Endothelial cell of umbilical vein (primary cell): ENCODE data around the gene MGST2. TPM values are rescaled to one million over a fixed set of nuclear protein-coding genes. Genes with fewer than 3 reads are reported as not detected.

Experiments
- BruUV-seq: library from RNA; stranded (reverse); fragments of 400-500 nt; replicated peaks from 2 replicates; lab custom pipeline; 2021; lab: Mats Ljungman, UMichigan
- CTCF ChIA-PET: fragments of 300-600, 350-600 bp; sonication (Branson Sonifier 250); formaldehyde crosslinking; loops from one replicate; lab custom pipeline; 2021; ENCODE audit warnings: antibody characterized with exemption, inconsistent platforms; lab: Charles Lee
- POLR2A ChIA-PET: fragments of 300-600, 350-600 bp; sonication (Branson Sonifier 250); formaldehyde crosslinking; loops from one replicate; lab custom pipeline; 2021; ENCODE audit warnings: antibody characterized with exemption, inconsistent platforms; lab: Charles Lee
- DNase-seq: peaks from one replicate; pipeline ENCODE4 v3.0.0-alpha.2; 2011; ENCODE audit warnings: low read depth, low spot score
- FAIRE-seq: peaks from 2 replicates; lab custom pipeline; 2011; peaks lifted over from hg19 to GRCh38; lab: Jason Lieb, UNC
- H2AFZ ChIP-seq: 2 replicates; pipeline ENCODE4 v1.6.0; 2012; ENCODE audit warnings: low read depth, low read length, control low read depth, inconsistent platforms
- H3K27ac ChIP-seq: 2 replicates; pipeline ENCODE4 v1.5.1; 2011; ENCODE audit warnings: low read depth, mild to moderate bottlenecking, control low read depth, low read length, moderate library complexity; ENCODE audit not compliant: insufficient read depth
- H3K27me3 ChIP-seq, 2 experiments: 2 replicates each; pipeline versions ENCODE4 v1.6.0 to v1.6.1; 2011; ENCODE audit warnings: low read length in 2 of 2, mixed read lengths in 1 of 2; ENCODE audit not compliant: control insufficient read depth in 2 of 2, insufficient read depth in 2 of 2
- H3K36me3 ChIP-seq, 2 experiments: 2 replicates in 1 of 2; 3 replicates in 1 of 2; pipeline ENCODE4 v1.5.1; 2011; ENCODE audit warnings: low read length in 2 of 2, mild to moderate bottlenecking in 1 of 2, moderate library complexity in 1 of 2; ENCODE audit not compliant: control insufficient read depth in 2 of 2, insufficient read depth in 2 of 2; ENCODE audit errors: extremely low read depth in 1 of 2
- H3K4me1 ChIP-seq: 3 replicates; pipeline ENCODE4 v1.5.1; 2011; ENCODE audit warnings: mild to moderate bottlenecking, low read length; ENCODE audit not compliant: control insufficient read depth, insufficient read depth; ENCODE audit errors: extremely low read depth
- H3K4me2 ChIP-seq: 2 replicates; pipeline ENCODE4 v1.6.1; 2011; ENCODE audit warnings: low read length, control low read depth, mixed read lengths; ENCODE audit not compliant: insufficient read depth
- H3K4me3 ChIP-seq, 3 experiments: fragments of 200-600 bp in 1 of 3; sonication (generic), shearing (Covaris generic) in 1 of 3; replicated peaks in 1 of 3; 2 replicates each; pipeline ENCODE4 v1.5.1; 2011 to 2016; ENCODE audit warnings: control low read depth in 3 of 3, low read length in 3 of 3, mild to moderate bottlenecking in 2 of 3, inconsistent platforms in 1 of 3, low read depth in 1 of 3, moderate library complexity in 1 of 3; ENCODE audit not compliant: insufficient read depth in 1 of 3
- H3K79me2 ChIP-seq: 2 replicates; pipeline ENCODE4 v1.6.0; 2012; ENCODE audit warnings: low read length, inconsistent platforms; ENCODE audit not compliant: control insufficient read depth, insufficient read depth
- H3K9ac ChIP-seq: replicated peaks from 2 replicates; pipeline ENCODE3; 2011; ENCODE audit warnings: low read length, control low read depth; ENCODE audit not compliant: insufficient read depth; ENCODE audit errors: extremely low read depth
- H3K9me1 ChIP-seq: replicated peaks from 3 replicates; pipeline ENCODE4 v1.6.0; 2011; ENCODE audit warnings: mild to moderate bottlenecking, low read length; ENCODE audit not compliant: control insufficient read depth, insufficient read depth; ENCODE audit errors: extremely low read depth
- H3K9me3 ChIP-seq: replicated peaks from 2 replicates; pipeline ENCODE4 v1.5.1; 2012; ENCODE audit warnings: low read length, inconsistent platforms; ENCODE audit not compliant: control insufficient read depth, insufficient read depth
- H4K20me1 ChIP-seq: replicated peaks from 2 replicates; pipeline ENCODE3; 2011; ENCODE audit warnings: mild to moderate bottlenecking, low read length; ENCODE audit not compliant: control insufficient read depth, insufficient read depth; ENCODE audit errors: extremely low read depth
- CTCF ChIP-seq, 2 donors: IDR thresholded peaks; 1 replicate in 1 of 2; 2 replicates in 1 of 2; pipeline ENCODE4 v1.5.1; 2011; ENCODE audit warnings: low read length in 2 of 2, mild to moderate bottlenecking in 2 of 2, moderate library complexity in 2 of 2, control low read depth in 1 of 2, inconsistent platforms in 1 of 2, low read depth in 1 of 2; ENCODE audit not compliant: insufficient read depth in 1 of 2; ENCODE audit errors: extremely low read depth in 1 of 2
- dilution Hi-C: fragments of 300-500 bp; cut with MboI; formaldehyde crosslinking; loops from one replicate; pipeline ENCODE4 v1.15.0; 2019; ENCODE audit warnings: low sequenced_read_pairs; ENCODE audit not compliant: extremely low pct_ligation_motif_present
- intact Hi-C: fragments of 100-400 bp; cut with micrococcal nuclease; formaldehyde crosslinking; loops from one replicate; pipeline ENCODE4 v1.10.0; 2022
- polyA plus RNA-seq, 4 experiments: library from polyadenylated mRNA; depleted of rRNA in 3 of 4; stranded (reverse) in 3 of 4; unstranded in 1 of 4; fragments of >200 nt; gene quantifications; 2 replicates each; pipeline versions ENCODE4 v1.2.1 to v1.2.3, GENCODE V29; 2011 to 2012; ENCODE audit warnings: missing spikeins in 1 of 4
- total RNA-seq: library from RNA; stranded (reverse); gene quantifications from 2 replicates; pipeline ENCODE4 v1.2.3, GENCODE V29; 2021
- TF ChIP-seq, protein P1 (sequence below): IDR thresholded peaks from 2 replicates; pipeline ENCODE4 v1.6.1; 2011; ENCODE audit not compliant: insufficient read depth, insufficient read length

MGST2 gene
- total and polyA plus RNA-seq, 2 donors (not counting 3 experiments of a cell fraction or from before 2014, with no cell fraction given) = 64.3 to 78.9 TPM

DNA sequence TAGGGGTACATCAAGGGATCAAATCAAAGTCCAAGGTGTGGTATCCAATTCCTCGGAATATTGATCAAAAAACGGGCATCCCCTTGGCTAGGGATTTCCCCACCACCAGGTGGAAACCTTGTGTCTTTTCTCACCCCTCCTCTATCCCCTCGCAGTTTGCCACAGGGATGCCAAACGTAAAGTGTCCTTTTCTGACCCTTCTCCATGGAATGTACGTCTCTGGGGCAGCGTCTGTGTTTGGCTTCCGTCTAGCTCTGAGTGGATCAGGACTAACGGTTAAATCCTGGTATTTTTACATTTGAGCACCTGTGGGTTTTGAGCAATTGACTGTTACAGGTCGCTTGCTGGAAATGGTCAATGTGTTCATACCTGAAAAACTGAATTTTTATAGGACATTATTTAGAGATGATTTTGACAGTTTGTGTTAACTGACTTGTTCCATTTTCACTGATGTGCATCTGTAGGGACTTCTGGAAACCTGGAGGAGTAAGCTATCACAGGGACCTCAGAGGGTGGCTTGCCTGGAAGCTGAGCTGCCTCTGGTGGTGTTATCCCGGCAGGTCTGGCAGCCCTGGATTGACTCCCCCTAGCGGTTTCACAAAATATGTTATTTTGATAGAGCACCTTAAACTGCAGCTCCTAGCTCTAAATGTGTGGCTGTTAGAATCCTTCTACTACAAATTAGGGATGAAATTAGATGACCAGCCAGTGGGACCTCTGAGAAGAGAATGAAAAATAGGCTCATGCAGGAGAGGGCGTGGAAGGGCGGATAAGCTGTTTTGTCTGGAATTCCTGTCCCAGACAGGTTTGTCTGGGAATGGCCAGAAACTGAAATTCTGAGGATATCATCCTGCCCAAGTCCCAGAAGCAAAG lies 8.8 kb upstream of the MGST2 start:
- peak; percentile 53 for FAIRE-seq
- H3K9ac ChIP-seq = peak overlapping the region; percentile 71
- peak overlapping the region in 1 of 3 experiments; percentile 30 for H3K4me3 ChIP-seq

More for the DNA sequence above, 8.8 kb upstream of the MGST2 start:
- dilution Hi-C loops = no loop called here
- ChIA-PET CTCF (interaction anchor here (0.6 to 10.8 kb wide), 47 partner anchors 9 to 953 kb away, joined by 3 to 275 read pairs (median 4); partner anchors contain the start of genes MGST2, RAB33B and SCOC), POLR2A (interaction anchor here (0.7 kb wide), 1 partner anchor 9 kb away, joined by 3 read pairs; the partner anchor contains the start of gene MGST2)
- Histone ChIP-seq H3K79me2 (no peaks in the 10 kb centered on the region), H3K36me3 (no peaks in the 10 kb centered on the region), H3K4me2 (peak overlapping the region; percentile 68), H3K9me3 (no peaks in the 10 kb centered on the region), H4K20me1 (no peaks in the 10 kb centered on the region), H3K27ac (peak overlapping the region; percentile 94), H3K9me1 (no peaks in the 10 kb centered on the region), H3K27me3 (no peaks in the 10 kb centered on the region), H3K4me1 (peaks cover 45% of the 10 kb centered on the region), H2AFZ (peak overlapping the region; percentile 90)
- DNase-seq = peak; percentile 76
- intact Hi-C loops = loop anchor here (1.0 to 5.0 kb wide), 9 partner anchors 48 to 955 kb away; no protein-coding TSS in a partner anchor
- TF ChIP-seq, protein P1, sequence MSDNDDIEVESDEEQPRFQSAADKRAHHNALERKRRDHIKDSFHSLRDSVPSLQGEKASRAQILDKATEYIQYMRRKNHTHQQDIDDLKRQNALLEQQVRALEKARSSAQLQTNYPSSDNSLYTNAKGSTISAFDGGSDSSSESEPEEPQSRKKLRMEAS = no peak
- TF ChIP-seq CTCF (IDR thresholded peaks at IDR 0.05; ENCODE audit: extremely low read depth in 1 of 2, insufficient read depth in 1 of 2, low read depth in 1 of 2, low read length in 2 of 2) = peak; percentile 83 to 86
- BruUV-seq = TSS peak; percentile 69
